SK-N-MC (cell line): ENCODE measurements around the gene ZNF595.
A peak's percentile ranks its signal among the peaks of the same experiment; 100 is the strongest.
"Not testable (repeated sequence)": the region's sequence is repeated elsewhere in the genome, so short reads cannot be mapped to it uniquely, and the experiment has no call there.

ENCODE experiments used
- DNase-seq: peaks from one replicate; pipeline ENCODE4 v3.0.0-alpha.2; 2011; ENCODE audit warnings: low read depth, low spot score
- H3K27ac ChIP-seq: fragments of 200-600 bp; sonication (generic); 2 replicates; pipeline ENCODE4 v1.5.1; 2016; ENCODE audit warnings: mixed run types
- H3K36me3 ChIP-seq: fragments of 200-600 bp; sonication (generic); 2 replicates; pipeline ENCODE4 v1.6.1; 2017; ENCODE audit warnings: antibody characterized with exemption, low read length, mixed read lengths; ENCODE audit not compliant: insufficient read depth
- H3K4me3 ChIP-seq: fragments of 200-600 bp; sonication (generic); 2 replicates; pipeline ENCODE4 v1.5.1; 2016
- H3K9ac ChIP-seq: fragments of 200-600 bp; sonication (generic); 2 replicates; pipeline ENCODE4 v1.8.0; 2017; ENCODE audit warnings: mixed run types, mixed read lengths; ENCODE audit not compliant: insufficient read length
- H3K9me3 ChIP-seq: fragments of 200-600 bp; sonication (generic); 2 replicates; pipeline ENCODE4 v1.6.1; 2017; ENCODE audit warnings: low read depth, mild to moderate bottlenecking, antibody characterized with exemption, low read length, moderate library complexity, mixed read lengths
- EZH2 ChIP-seq: fragments of 200-600 bp; sonication (generic); IDR thresholded peaks from one replicate; pipeline ENCODE4 v1.6.1; 2017; ENCODE audit warnings: antibody characterized with exemption
- FOXP2 ChIP-seq: optimal IDR thresholded peaks from 2 replicates; pipeline ENCODE3; 2011; ENCODE audit warnings: mild to moderate bottlenecking, moderate library complexity; ENCODE audit not compliant: insufficient read depth; ENCODE audit errors: extremely low read length, control extremely low read depth
- POLR2AphosphoS5 ChIP-seq: IDR thresholded peaks from 2 replicates; pipeline ENCODE4 v1.6.1; 2012; ENCODE audit warnings: mild to moderate bottlenecking, low read depth, low read length, borderline replicate concordance

The ZNF595 gene

GRCh38 chr4:43375-43774 lies 9.7 kb upstream of the ZNF595 start:
- H3K4me3 ChIP-seq, H3K27ac ChIP-seq, H3K9me3 ChIP-seq, DNase-seq, H3K9ac ChIP-seq, H3K36me3 ChIP-seq: not testable (repeated sequence)

DNA sequence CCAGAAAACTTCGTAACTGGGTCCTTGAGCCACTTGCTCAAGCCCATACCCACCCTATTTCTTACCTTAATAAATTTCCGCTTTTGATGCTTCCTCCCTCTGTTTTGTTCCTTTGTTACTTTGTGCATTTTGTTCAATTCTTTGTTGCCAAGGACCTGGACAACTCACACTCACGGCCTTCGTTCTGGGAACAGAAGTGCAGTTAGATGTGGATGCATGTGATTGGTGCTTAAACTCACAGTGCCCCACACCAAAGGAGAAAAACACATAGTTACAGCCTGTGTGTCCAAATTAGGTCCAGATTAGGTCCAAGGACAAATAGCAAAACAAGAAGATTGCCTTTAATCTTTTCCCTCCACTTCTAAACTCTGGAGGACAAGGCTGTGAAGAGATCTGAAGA lies 1.9 kb upstream of the ZNF595 start:
- not testable (repeated sequence) for DNase-seq, H3K36me3 ChIP-seq, H3K4me3 ChIP-seq, H3K9me3 ChIP-seq, H3K9ac ChIP-seq, H3K27ac ChIP-seq

GRCh38 chr4:51655-52277 lies 1.4 kb upstream of the ZNF595 start:
- not testable (repeated sequence) for H3K4me3 ChIP-seq, H3K27ac ChIP-seq, H3K36me3 ChIP-seq, H3K9ac ChIP-seq, H3K9me3 ChIP-seq, DNase-seq

- H3K4me3 ChIP-seq = peak overlapping the region; percentile 49; the same call in 1 of the 2 replicates
- not testable (repeated sequence) for H3K36me3 ChIP-seq, H3K27ac ChIP-seq, H3K9ac ChIP-seq, H3K9me3 ChIP-seq, DNase-seq
Observed at GRCh38 chr4:53521-53920, 400 bp downstream of the ZNF595 start.

- peaks cover 13% of the 10 kb centered on the region for H3K36me3 ChIP-seq
- not testable (repeated sequence) for H3K9me3 ChIP-seq, DNase-seq, H3K27ac ChIP-seq, H3K4me3 ChIP-seq, H3K9ac ChIP-seq
Observed at GRCh38 chr4:64733-65132, 11.6 kb downstream of the ZNF595 start.

- Histone ChIP-seq H3K4me3 (no peak overlapping the region), H3K9me3 (peaks cover 37% of the 10 kb centered on the region), H3K9ac (no peak overlapping the region), H3K36me3 (peaks cover 73% of the 10 kb centered on the region), H3K27ac (no peak overlapping the region)
- TF ChIP-seq EZH2 = no peak
- DNase-seq = no peak
Observed at GRCh38 chr4:71830-72229, 18.7 kb downstream of the ZNF595 start.

GRCh38 chr4:85951-86350 lies 32.8 kb downstream of the ZNF595 start:
- H3K36me3 ChIP-seq = peaks cover 52% of the 10 kb centered on the region
- TF ChIP-seq EZH2 = no peak
- H3K9me3 ChIP-seq = peaks cover 42% of the 10 kb centered on the region; the same call in 1 of the 2 replicates
- no peak overlapping the region for H3K4me3 ChIP-seq
- no peak overlapping the region for H3K9ac ChIP-seq
- DNase-seq = no peak
- H3K27ac ChIP-seq = no peak overlapping the region

GRCh38 chr4:86559-87324 lies 33.6 kb downstream of the ZNF595 start:
- not testable (repeated sequence) for H3K9ac ChIP-seq
- peaks cover 45% of the 10 kb centered on the region for H3K36me3 ChIP-seq
- H3K9me3 ChIP-seq = peaks cover 40% of the 10 kb centered on the region; the same call in 1 of the 2 replicates

DNA sequence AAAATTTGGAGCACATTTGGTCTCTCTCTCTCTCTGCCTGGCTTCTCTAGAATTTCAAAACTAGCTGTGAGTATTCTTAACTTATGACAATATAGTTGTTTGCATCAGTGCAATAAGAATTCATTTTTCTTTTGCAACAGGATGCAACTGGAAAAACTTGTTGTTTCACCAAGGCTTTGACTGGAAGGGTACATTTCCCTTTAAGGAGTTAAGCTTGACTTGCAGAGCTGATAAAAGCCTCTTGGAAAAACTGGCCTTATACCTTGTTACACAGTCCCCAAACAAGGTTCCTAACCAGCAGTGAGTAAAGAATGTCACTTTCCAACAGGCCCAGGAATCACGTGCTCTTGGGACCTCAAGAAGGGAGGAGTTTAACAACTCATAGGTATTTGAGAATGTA lies 45.3 kb downstream of the ZNF595 start:
- Histone ChIP-seq H3K36me3 (no peaks in the 10 kb centered on the region), H3K9me3 (no peaks in the 10 kb centered on the region), H3K4me3 (no peak overlapping the region), H3K9ac (no peak overlapping the region), H3K27ac (no peak overlapping the region)
- TF ChIP-seq FOXP2 = no peak
- TF ChIP-seq EZH2 = no peak
- no peak for TF ChIP-seq POLR2AphosphoS5
- no peak for DNase-seq

More at GRCh38 chr4:86559-87324, 33.6 kb downstream of the ZNF595 start:
- DNase-seq, H3K27ac ChIP-seq, H3K4me3 ChIP-seq: not testable (repeated sequence)

- Histone ChIP-seq H3K9me3 (no peaks in the 10 kb centered on the region), H3K27ac (no peak overlapping the region), H3K4me3 (no peak overlapping the region), H3K36me3 (no peaks in the 10 kb centered on the region), H3K9ac (no peak overlapping the region)
- DNase-seq = no peak
- TF ChIP-seq EZH2 (no peak), POLR2AphosphoS5 (no peak), FOXP2 (no peak)
Observed at GRCh38 chr4:99863-100262, 46.7 kb downstream of the ZNF595 start.
